DMS79 treated with DMSO at 0.1 percent for 48 hours (cell line): ENCODE data around the gene VPS4A.
A peak's percentile ranks its signal among the peaks of the same experiment; 100 is the strongest.
"Not testable (repeated sequence)": the region's sequence is repeated elsewhere in the genome, so short reads cannot be mapped to it uniquely, and the experiment has no call there.

Experiments used
- DNase-seq: peaks from one replicate; lab custom pipeline; 2025; lab: John Stamatoyannopoulos, UW

The VPS4A gene

DNA sequence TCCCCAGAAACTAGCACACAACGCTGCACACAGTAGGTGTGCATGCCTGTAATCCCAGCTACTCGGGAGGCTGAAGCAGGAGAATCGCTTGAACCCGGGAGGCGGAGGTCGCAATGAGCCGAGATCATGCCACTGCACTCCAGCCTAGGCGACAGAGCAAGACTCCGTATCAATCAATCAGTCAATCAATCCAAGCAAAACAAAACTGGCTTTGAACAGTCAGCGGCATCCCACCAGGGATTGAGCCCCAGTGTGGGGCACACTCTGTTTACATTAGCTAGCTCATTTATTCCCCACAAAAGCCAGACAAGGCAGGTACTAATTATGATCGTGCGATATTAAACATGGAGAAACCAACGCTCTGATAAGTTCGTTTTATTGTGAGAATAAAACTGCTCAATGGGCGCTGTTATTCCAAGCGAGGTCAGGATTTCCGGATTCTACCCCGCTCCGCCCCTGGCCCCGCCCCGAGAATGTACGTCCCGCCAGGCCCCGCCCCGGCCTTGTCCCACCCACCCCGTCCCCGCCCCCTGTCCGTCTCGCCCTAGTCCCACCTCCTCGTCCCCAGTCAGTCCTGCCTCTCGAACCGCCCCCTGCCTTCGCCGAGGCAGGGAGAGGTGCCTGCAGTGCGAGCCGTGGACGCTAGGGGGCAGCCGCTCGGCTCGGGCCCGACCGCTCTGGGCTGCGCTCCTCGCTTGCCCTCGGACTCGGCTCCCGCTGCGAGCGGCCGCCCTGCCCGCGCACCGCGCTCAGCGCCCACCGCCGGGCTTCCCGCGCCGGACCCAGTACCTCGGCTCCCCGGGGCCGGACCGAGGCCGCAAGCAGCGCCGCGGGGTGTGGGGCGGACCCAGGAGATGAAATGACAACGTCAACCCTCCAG, at the start of gene VPS4A:
TSS of gene VPS4A (plus strand) at position 698 of the 880 bp plus-strand sequence. CDS start at position 860, 162 bp downstream.
- peak; percentile 80 for DNase-seq

DNA sequence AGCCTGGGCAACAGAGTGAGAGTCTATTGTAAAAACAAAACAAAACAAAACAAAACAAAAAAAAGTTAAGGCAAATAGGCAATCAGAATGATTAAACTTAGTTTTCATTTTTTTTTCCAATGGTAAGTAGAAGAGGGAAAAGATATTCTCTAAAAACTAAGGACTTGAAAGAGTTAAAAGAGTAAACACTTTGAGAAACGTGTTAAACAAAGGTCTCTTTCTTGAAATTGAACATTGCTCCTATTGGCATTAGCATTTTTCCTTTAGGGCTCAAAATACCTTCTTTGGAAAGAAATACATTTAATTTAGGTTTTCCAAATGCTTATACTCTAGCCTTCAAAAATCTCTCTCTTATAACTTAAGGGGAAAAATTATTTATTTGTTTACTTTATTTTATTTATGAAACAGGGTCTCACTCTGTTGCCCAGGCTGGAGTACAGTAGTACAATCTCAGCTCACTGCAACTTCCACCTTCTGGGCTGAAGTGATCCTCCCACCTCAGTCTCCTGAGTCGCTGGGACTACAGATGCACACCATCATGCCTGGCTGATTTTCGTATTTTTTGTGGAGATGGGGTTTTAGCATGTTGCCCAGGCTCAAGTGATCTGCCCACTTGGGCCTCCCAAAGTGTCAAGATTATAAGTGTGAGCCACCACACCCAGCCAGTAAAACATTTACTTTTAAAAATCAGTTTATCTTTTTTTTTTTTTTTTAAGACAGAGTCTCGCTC, 44.7 kb upstream of the VPS4A start:
- DNase-seq: no peak

DNA sequence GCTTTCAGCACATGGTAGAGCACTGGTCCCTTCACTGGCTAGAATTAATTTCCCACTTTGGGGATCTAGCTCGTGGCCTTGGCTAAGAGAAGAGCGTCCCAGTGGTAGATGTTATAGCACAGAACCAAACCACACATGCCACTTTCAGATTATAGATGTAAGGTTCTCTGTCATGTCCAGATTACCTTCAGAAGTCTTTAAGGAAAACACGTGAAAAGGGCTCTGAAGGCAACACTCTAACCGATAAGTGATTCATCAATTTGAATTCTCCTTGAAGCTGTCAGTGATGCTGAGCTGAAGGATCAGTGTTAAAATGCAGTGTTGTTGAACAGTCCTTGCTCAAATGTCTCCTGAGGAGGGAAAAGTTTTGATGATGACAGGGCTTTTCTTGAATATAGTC, 43.5 kb upstream of the VPS4A start:
- no peak for DNase-seq

DNA sequence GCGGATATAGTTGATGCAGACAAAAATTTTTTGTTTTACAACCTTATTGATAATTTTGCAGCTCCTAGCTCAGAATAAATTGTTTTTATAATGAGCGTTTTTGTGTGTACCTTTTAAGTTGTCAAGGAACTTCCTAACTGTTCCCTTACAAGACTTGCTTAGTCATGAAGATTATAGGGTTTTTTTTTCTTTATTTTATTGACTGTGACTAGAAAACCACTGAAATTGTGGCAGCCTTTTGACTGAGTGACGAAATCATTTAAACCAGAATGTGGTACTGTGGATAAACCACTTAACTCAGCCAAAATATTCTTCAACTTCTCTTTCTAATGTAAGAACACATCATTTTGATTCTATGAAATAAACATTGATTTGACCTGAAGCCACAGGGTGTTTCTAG, 40.8 kb upstream of the VPS4A start:
- no peak for DNase-seq

- no peak for DNase-seq
These were observed 40.3 kb upstream of the VPS4A start for GRCh38 chr16:69270831-69271230.

DNA sequence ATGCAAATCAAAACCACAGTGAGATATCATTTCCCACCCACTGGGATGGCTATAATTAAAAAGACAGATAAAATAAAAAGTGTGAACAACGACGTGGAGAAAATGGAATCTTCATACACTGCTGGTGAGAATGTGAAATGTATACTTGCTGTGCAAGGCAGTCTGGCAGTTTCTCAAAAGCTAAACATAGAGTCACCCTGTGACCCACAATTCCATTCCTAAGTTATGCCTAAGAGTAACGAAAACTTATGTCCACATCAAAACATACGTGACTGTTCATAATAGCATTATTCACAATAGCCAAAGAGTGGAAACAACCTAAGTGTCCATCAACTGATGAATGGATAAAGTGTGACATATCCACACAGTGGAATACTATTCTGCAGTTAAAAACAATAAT, 38.1 kb upstream of the VPS4A start:
- DNase-seq: no peak

DNA sequence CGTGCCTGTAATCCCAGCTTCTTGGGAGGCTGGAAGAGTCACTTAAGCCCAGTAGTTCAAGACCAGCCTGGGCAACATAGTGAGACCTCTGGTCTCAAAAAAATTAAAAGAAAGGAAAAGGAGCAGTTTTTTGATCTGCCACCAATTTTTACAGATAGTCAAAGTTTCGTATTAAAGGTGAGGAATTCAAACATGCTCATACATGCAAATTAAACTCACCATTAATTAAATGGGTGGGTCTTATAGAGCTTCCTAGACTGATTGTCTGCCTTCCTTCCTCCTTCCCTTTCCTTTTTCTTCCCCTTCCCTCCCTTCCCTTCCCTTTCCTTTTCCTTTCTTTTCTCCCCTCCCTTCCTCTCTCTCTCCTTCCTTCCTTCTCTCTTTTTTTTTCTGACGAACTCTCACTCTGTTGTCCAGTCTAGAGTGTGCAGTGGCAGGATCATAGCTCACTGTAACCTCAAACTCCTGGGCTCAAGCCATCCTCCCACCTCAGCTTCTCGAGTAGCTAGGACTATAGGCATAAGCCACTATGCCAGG, 36.4 kb upstream of the VPS4A start:
- no peak for DNase-seq

GRCh38 chr16:69276148-69277115, 34.7 kb upstream of the VPS4A start:
- no peak for DNase-seq

DNA sequence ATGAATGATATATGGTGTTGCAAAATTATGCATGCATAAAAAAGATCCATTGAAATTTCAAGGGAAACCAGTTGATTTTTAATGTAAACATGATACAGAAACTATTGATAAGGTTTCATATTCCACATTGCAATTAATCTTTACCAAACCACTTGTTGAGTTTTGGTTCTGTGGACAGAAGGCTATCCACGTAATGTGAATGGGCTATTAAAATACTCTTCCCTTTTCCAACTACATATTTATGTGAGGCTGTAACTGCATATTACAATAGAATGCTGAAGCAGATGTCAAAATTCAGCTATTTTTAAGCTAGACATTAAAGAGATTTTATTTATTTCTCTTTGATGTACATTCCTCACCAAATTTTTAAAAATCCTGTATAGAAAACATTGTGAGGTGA, 33.7 kb upstream of the VPS4A start:
- no peak for DNase-seq

- no peak for DNase-seq
These were observed 27.3 kb upstream of the VPS4A start for GRCh38 chr16:69283851-69284250.

DNA sequence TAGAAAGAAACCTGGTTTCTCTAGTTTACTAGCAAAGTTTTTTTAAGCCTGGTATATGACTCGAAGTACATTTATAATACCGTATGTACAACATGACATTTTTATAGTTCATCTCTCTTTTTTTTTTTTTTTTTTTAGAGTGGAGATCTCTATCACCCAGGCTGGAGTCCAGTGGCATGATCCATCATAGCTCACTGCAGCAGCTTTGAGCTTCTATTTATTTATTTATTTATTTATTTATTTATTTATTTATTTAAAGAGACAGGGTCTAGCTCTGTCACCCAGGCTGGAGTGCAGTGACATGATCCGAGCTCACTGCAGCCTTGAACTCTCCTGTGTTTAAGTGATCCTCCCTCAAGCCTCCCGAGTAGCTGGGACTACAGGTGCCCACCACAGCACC, 25.9 kb upstream of the VPS4A start:
- DNase-seq: no peak

DNA sequence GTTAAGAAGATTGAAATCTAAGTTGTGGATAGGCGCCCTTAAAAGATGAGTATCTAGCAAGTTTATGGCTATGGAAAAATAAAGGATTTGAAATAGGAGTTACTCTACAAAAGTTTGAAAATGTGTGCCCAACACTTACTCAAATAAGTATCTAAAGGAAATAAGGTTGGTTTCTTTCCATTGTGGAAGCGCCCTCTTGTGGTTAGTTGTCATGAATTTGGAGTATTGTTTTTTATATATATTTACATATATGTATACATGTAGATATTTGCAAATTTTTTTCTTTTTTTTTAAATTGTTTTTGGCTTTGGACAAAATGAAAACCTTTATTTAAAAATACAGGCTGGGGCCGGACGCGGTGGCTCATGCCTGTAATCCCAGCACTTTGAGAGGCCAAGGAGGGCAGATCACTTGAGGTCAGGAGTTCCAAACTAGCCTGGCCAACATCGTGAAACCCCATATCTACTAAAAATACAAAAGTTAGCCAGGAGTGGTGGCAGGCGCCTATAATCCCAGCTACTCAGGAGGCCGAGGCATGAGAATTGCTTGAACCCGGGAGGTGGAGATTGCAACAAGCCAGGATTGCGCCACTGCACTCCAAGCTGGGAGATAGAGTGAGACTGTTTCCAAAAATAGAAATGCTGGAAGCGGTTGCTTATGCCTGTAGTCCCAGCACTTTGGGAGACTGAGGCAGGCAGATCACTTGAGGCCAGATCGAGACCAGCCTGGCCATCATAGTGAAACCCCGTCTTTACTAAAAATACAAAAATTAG, 24.0 kb upstream of the VPS4A start:
- peak; percentile 13 for DNase-seq

GRCh38 chr16:69291657-69292056, 19.5 kb upstream of the VPS4A start:
- DNase-seq: not testable (repeated sequence)

- DNase-seq: no peak
These were observed 17.7 kb upstream of the VPS4A start for GRCh38 chr16:69293401-69293800.

- DNase-seq: no peak
These were observed 17.1 kb upstream of the VPS4A start for GRCh38 chr16:69294051-69294450.

DNA sequence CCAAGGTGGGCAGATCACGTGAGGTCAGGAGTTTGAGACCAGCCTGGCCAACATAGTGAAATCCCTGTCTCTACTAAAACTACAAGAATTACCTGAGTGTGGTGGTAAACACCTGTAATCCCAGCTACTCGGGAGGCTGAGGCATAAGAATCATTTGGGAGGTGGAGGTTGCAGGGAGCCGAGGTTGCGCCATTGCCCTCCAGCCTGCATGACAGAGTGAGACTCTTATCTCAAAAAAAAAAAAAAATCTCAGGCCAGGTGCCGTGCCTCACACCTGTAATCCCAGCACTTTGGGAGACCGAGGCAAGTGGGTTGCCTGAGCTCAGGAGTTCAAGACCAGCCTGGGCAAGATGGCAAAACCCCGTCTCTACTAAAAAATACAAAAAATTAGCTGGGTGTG, 14.4 kb upstream of the VPS4A start:
- DNase-seq: not testable (repeated sequence)

GRCh38 chr16:69298261-69298660, 12.9 kb upstream of the VPS4A start:
- no peak for DNase-seq

- no peak for DNase-seq
These were observed 10.0 kb upstream of the VPS4A start for GRCh38 chr16:69301187-69301586.

- DNase-seq: no peak
These were observed 9.3 kb upstream of the VPS4A start for GRCh38 chr16:69301861-69302260.

DNA sequence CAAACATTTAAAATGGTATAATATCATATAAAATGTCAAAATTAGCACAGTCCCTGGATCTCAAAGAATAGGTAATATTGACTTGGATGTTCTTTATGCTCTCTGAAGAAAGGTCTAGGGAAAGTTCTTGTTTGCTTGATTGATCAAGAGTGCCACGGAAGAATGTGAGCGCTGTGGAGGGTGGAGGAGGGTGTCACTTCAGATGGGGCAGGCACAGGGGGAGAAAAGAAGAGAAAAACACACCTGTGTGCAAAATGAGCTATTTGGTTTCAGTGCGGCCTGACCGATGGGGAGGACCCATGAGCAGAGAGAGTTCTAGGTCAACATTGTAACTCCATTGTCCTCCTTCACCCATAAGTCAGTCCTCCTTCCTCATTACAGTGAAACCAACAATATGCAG, 8.8 kb upstream of the VPS4A start:
- DNase-seq: no peak

DNA sequence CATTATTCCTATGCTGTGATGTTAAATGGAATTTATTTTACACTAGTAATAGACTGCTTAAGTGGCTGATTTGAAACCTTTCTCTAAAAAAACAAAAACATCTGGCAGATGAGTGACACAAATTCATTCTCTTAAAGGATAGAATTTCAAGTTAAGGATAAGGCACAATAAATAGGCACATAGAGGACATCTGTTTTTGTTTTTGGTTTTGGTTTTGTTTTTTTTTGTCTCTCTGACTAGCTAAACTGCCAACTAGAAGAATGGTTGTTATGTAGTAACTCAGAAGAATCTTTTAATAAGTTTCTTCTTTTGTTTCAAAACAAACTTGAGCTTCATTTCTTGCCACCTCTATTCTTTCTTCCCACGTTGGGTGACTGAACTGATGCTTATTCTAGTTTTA, 5.1 kb upstream of the VPS4A start:
- DNase-seq: no peak
